Endothelial cell of umbilical vein (primary cell): ENCODE results near the gene PTK6.

Experiments used
- CTCF ChIP-seq, 2 donors: IDR thresholded peaks; 1 replicate in 1 of 2; 2 replicates in 1 of 2; pipeline ENCODE4 v1.5.1; 2011; ENCODE audit warnings: low read length in 2 of 2, mild to moderate bottlenecking in 2 of 2, moderate library complexity in 2 of 2, control low read depth in 1 of 2, inconsistent platforms in 1 of 2, low read depth in 1 of 2; ENCODE audit not compliant: insufficient read depth in 1 of 2; ENCODE audit errors: extremely low read depth in 1 of 2
- EZH2 ChIP-seq: IDR thresholded peaks from 2 replicates; pipeline ENCODE4 v1.6.1; 2012; ENCODE audit warnings: borderline replicate concordance, low read depth, mild to moderate bottlenecking, moderate library complexity, low read length, inconsistent platforms; ENCODE audit not compliant: severe bottlenecking
- JUN ChIP-seq: IDR thresholded peaks from 2 replicates; pipeline ENCODE4 v1.6.1; 2011; ENCODE audit warnings: borderline replicate concordance, low read depth; ENCODE audit not compliant: insufficient read length, insufficient read depth
- MAX ChIP-seq: IDR thresholded peaks from 2 replicates; pipeline ENCODE4 v1.6.1; 2011; ENCODE audit not compliant: insufficient read depth, insufficient read length
- MYC ChIP-seq: IDR thresholded peaks from one replicate; pipeline ENCODE4 v1.6.1; 2011; ENCODE audit warnings: mild to moderate bottlenecking, low read depth, low read length
- POLR2A ChIP-seq: IDR thresholded peaks from 2 replicates; pipeline ENCODE4 v1.6.1; 2012; ENCODE audit warnings: low read depth, mild to moderate bottlenecking, control low read depth, low read length

DNA sequence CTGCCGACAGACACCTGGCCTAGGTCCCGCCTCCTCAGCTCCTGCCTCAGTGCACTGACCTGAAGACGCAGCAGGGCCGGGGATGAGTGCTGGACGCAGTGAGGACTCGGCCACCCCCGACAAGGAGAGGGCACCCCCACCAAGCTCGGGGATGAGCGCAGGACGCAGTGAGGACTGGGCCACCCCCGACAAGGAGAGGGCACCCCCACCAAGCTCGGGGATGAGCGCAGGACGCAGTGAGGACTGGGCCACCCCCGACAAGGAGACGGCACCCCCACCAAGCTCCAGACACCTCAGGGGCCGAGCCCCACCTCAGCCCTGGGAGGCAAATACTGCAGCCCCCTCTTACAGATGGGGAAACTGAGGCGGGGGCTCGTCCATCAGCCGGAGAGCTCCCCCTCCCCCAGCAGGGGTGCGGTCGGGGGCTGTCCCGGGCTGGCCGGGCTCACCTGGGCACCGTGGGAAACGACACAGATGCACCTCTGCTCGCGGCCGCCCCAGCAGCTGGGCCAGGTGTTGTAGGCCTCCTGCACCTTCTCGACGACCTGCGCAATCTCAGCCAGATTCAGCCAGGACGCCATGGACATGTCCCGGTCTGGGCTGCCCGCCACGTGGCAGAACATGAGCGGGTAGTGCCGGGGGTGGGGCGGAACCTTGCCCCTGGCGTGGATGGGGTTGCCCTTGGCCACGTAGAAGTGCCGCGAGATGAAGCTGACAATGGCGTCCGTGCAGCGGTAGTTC lies 29.4 kb upstream of the PTK6 start:
- no peak for TF ChIP-seq CTCF (IDR thresholded peaks at IDR 0.05; ENCODE audit: extremely low read depth in 1 of 2, insufficient read depth in 1 of 2, low read depth in 1 of 2, low read length in 2 of 2)
- TF ChIP-seq MYC, result no peak
- TF ChIP-seq JUN, result no peak
- no peak for TF ChIP-seq EZH2
- no peak for TF ChIP-seq POLR2A
- TF ChIP-seq MAX, result no peak
